ENCODE data around the gene DYNC1H1.
A peak's percentile ranks its signal among the peaks of the same experiment; 100 is the strongest.

The DYNC1H1 gene

DNA sequence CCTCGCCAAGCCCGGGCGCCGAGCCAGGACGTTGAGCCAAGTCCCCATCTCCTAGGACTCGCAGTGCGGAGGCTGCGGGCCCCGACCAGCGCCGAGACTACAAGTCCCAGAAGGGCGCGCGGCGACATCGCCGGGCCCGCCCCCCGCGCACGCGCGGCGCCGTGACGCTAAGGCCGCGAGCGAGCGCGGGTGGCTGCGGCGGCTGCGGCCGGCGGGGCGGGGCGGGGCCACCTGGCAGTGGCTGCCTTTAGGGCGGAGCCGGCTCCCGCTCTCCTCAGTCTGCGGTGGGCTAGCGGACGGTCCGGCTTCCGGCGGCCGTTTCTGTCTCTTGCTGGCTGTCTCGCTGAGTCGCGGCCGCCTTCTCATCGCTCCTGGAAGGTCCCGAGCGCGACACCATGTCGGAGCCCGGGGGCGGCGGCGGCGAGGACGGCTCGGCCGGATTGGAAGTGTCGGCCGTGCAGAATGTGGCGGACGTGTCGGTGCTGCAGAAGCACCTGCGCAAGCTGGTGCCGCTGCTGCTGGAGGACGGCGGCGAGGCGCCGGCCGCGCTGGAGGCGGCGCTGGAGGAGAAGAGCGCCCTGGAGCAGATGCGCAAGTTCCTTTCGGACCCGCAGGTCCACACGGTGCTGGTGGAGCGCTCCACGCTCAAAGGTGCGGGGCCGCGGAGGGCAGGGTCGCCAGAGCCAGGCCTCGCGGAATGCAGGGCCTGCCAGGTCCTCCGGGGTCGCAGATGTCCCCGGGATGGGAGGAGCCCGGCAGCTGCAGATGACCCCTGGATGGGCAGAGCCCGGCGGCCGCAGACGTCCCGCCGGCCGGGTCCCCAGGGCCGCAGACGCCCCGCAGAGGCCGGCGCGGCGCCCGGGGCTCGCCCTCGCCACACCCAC is at the start of gene DYNC1H1:
DYNC1H1 (plus strand) TSS at position 277 of the 884 bp plus-strand sequence; CDS start at position 396, 119 bp downstream.
- peak; percentile 89 for DNase-seq

DNA sequence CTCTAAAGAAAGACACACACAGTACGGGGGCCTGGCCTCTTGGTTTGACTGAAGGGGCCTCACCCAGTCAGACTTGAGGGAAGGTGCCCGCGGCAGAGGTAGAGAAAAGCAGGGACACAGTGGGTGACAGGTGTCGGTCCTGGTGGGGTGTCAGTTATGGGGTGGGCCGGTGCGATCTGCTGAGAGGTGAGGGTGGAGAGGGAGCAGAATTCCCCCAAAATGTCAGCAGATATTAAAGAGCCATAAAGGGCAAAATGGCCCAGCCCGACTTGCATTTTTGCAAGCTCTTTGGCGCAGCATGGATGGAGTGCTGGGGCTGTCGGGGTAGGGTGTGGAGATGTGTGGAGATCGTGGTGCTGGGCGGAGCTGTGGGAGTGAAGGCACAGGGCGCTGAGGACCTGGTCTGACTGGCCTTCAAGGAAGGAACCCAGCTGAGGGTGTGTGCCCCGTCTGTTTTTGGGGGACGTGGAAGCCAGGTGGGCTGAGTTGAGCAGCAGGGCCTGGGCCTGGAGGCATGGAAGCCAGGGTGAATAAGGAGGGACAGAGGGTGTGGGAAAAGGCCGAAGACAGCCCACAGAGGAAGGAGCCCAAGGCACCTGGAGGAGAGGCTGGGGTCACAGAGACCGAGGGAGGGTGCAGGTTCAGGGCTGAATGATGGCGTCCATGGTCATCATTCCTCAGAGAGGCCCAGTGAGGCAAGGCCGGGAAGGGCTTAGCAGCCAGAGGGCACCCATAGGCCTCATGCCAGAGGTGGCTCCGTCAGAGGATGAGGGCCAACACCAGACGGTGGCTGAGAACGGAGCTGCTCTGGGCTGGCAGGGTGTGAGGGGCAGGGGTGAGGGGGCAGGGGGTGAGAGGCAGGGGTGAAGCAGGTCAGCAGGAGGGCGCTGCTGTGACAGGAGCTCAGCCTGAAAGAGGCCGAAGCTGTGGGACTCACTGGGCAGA is 48.2 kb upstream of the DYNC1H1 start:
- DNase-seq, result no peak

DNA sequence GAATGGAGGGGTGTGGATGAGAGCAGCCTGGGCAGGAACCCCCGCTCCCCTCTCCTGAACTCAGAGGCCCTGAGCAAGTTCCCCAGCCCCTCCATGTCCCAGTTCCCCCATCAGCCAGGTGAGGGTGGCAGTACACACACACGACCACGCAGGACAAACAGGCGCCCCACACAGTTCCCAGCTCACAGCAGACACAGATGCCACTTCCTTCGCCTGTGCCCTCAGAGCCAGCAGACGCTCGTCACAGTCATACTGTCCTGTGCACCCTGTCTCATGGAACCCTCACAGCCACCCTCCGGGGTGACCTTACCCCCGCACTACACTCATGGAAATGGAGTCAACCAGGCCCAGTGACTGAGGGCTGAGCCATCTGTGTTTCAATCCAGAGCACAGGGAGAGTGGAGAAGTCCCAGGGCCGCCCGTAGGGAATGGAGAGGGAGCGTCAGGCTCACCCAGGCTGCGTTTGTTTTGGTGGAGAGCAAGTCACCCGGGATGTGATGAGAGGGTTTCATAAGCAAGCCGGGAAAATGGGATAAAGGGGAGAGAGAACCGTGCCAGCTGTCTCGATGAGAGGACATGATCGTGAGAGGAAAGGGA is 47.5 kb upstream of the DYNC1H1 start:
- DNase-seq, result no peak

DNA sequence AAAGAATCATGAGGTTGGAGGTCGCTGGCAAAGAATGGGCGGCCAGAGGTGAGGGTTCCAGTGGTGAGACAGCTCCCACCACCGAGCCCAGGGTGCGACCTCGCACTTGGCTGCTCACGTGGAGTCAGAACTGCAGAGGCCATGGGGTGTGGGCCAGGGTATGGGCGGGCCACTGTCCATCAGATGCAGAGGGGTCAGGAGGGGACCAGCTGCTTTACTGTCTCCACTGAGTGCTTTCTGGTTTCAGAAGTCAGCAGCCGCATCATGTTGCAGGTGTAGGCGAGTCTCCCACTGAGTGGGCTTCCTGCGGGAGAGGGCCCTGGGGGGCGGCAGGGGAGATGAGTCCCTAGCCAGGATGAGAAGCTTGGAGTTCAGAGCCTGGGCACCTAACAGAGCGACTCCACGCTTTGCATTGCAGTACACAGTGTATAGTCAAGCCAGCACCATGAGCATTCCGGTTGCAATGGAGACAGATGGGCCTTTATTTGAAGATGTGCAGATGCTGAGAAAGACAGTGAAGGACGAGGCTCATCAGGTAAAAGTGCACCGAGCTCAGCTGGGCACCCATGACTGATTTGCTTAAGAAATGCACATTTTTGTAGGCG is 46.9 kb upstream of the DYNC1H1 start:
- DNase-seq, result no peak

DNA sequence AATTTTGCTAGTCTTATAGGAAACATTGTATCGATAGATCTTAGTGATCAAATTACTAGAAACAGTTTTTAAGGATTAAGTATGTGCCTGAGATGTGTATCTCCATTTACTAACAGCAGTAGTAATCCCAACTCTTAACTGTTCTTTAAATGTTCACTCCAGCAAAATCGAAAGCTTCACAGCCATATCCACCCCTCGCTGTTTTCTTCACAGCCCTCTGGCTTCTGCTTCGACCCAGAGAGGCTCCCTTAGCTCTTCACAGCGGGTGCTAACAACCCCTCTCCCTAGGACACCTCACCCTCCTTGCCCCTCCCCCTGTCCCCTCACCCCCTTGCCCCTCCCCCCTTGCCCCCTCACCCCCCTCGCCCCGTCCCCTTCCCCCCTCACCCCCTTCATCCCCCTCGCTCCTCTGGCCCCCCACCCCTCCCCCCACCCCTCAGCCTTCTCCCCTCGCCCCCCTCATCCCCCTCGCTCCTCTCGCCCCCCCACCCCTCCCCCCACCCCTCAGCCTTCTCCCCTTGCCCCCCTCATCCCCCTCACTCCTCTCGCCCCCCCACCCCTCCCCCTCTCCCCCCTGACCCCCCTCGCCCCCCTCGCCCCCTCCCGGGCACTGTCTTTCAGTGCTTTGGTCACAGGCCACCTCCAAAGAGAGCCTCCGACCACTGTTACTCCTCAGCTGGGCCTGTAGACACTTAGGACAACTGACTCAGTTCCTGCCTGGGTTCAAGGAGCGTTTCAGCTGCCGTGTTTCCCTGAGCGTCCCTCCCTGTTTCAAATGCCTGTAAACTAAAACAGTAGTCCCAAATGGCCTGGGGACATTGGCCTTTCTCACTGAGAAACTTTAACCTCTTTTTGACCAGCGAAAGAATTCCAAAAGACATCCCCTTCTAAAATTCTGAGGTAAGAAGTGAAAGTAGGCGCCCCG is 46.0 kb upstream of the DYNC1H1 start:
- no peak for DNase-seq

DNA sequence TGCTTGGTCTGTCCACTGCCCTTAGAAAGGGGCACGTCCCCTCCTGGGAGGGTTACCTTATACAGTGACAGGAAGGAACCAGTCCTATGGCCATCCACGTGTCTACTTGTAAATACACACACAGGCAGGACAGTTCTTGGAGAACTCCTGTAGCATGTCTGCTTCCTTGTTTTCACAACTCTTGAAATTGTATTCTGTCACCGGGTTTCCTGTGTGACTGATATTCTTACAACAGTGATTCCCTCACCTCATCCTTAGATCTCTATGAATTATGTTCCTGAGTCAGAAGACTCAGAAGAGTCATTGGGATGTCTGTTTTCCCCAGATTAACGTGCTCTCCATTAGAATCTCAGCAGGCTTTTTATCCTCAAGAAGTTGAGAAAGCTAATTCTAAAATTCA is 44.1 kb upstream of the DYNC1H1 start:
- DNase-seq, result no peak

DNA sequence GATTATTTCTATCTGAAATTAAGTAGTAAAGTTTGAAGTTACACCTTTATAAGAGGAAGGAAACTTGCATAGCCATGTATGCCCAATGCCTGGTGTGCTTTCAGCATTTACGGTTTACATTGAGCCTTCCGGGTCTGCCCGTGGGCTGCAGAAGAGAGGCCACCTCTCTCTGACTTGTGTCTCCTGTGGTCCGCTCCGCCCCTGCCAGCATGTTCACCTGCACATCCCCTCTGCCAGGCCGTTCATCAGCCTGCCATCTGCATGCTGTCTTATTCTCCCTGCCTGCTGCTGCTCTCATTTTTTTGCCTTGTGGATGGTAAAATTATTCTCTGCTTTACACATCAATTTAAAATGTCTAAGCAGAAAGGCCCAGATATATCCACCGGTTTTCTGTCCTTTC is 41.5 kb upstream of the DYNC1H1 start:
- DNase-seq, result no peak

DNA sequence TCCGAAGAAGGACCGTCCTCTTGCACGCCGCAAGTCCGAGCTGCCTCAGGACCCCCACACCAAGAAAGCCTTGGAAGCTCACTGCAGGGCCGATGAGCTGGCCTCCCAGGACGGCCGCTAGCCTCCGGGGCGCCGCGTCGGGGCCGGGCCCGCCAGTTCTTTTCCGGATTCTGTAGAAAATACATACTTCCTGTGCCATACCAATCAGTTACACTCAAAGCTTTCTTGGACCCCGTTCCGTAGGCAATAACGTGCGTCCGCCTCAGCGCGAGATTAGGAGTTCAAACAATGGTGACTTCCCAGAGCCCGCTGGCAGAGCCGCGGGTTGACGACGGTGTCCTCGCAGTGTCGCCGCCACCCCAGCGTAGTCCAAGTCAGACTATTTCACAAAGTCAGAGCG is 39.2 kb upstream of the DYNC1H1 start:
- DNase-seq, result no peak

DNA sequence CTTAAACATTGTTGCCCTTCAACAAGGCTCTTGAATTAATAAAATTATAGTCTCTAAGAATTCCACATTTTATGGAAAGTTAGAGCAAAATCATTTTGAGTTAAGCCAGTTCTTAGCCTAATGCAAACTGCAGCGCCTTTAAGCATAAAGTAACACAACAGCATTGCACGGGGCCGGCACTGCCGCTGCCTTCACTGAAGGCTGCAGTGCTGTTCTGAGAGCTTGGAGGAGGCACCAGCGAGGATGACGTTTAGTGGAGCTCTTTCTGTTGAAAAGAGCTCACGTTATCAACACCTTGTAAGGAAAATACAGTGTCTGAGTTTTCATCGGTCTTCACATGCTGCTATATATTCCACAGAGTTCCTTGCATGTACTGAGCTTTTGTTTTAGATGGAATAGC is 38.3 kb upstream of the DYNC1H1 start:
- DNase-seq, result no peak

DNA sequence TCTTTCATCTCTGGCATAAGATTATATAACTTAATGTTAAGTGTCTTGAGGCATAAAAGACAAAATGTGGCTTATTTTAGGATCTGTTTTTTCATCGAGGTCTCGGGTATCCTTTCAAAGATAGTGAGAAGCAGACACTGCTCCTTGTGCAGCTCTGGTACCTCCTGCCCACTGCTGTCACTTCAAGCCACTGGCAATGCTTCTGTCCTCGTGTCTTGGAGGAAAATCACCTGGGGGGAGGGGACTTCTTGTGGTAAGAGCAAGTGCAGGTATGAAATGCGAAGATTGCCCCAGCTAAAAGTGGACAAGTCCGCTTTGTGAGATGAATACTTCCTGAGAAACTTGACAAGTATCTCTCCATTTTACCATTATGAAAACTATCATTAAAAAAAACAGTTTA is 37.8 kb upstream of the DYNC1H1 start:
- no peak for DNase-seq

DNA sequence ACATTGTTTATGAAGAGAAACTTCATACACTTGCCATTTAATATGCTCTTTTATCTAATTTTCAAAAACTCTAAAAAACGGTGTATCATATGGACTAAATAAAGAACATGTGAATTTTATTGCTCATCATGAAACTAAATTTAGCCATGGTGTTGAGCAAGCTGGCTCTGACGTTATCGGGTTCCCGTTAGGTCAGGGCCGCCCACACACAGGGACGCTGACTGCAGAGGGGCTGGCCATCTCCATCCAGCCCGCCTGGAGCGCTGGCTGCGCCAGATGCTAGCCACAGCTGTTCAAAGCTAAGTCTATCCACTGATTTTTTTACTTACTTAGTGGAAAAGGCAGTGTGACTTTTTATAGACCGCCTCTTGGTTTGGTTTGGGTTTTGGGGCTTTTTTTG is 36.5 kb upstream of the DYNC1H1 start:
- no peak for DNase-seq

DNA sequence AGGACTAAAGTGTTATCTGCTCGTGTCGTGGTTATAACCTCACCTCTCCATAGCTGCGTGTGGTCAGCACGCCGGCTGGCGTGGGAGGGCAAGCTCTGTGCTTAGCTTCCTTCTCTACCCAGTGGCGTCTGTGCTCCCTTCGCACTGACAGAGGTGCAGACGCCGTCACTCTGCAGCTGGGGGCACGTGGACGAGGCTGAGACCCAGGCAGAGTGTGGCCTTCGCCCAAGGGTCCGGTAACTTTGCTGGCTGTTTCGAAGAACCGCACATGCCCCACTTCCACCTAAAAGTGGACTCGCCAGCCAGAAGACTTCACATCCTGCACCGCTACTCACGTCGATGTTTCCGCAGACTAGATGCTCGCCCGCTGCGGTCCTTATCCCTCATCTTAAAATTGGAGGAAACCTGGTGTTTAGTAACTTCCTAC is 35.9 kb upstream of the DYNC1H1 start:
- no peak for DNase-seq

DNA sequence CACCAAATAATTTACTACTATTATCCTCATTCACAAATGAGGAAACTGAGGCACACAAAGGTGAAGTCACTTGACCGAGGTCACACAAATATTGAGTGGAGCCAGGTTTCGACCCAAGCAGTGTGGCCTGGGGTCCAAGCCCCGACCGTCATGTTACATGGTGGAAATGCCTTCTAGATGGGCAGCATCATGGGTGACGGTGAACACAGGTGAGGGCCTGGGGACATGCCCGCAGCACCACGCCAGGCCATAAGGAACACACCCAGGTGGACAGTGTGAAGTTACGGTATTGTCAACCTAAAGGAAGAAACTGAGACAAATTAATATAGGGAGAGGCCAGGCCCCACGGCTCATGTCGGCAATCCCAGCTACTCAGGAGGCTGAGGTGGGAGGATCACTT is 35.3 kb upstream of the DYNC1H1 start:
- no peak for DNase-seq

DNA sequence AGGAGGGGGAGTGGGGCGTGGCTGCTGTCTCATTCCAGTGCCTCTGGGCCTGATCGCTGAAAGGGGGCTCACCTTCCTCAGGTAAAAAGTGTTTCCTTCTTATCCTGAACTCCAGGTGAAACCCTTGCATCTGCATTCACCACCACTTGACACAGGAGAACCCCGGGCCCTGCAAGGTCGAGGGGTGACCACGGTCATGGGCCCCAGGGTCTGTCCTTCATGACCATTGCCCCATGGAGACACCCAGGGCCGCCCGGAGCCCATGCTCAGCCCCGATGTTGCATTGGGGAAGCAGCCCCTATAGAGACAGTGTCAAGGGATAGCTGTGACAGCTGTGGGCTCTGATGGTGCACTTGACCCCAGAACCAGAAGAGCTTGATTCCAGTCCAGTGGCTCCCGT is 34.4 kb upstream of the DYNC1H1 start:
- no peak for DNase-seq

DNA sequence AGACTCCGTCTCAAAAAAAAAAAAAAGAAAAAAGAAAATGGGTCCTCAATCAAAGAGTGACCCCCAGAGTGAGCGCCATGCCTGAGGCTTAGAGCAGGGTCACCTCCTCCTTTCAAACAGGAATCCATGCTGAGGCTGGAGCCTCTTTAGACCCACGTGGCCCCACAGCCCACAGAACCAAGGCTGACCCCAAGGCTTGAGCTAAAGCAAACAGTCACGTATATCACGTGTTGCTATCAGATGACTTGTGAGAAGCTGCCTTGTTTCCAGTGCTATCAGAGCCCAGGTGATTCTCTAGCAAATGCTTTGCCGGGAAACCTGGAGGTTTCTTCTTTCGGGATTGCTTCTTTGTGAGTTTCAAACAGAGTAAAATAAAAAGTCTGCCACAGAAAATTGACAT is 31.7 kb upstream of the DYNC1H1 start:
- no peak for DNase-seq

DNA sequence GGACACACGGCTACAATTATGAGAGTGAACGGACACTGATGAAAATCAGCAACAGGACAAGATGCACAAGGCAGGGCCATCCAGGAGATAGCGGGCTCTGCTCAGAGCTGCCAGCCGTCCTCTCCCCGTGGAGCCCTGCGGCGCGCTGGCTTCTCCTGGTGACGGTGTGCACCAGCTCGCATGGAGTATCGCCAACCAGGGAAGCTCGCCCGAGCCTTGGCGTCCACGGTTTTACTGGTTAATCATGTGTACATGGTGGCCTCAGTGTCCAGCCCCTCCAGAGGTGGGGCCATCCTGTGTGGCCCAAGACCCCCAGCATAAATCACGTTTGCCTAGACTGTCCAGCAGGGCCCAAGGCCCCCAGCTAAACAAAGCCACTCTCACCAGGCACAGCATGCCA is 31.2 kb upstream of the DYNC1H1 start:
- DNase-seq, result no peak

DNA sequence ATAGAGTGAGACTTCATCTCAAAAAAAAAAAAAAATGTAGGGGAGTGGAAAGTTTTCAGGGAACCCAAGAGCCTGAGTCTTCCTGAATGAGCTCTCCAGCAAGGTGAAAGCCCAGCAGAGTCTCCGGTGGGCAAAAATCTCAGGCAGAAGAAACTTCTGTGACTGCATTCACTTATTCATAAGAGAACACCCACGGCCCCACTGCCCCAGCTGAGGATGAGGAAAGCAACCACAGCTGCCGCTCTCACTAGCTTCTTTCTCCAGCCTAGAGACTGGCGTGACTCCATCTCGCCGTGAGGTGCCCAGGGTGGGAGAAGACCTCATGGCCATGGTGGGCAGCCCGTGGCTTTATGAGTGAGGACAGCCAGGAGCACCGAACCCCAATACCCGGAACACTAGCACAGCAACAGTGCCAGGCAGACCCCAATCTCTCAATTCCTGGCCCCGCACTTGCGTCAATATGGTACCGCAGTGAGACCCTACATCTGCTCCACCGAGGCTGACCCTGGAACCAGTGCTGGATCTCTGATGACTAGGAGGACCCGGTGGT is 29.7 kb upstream of the DYNC1H1 start:
- DNase-seq, result no peak

DNA sequence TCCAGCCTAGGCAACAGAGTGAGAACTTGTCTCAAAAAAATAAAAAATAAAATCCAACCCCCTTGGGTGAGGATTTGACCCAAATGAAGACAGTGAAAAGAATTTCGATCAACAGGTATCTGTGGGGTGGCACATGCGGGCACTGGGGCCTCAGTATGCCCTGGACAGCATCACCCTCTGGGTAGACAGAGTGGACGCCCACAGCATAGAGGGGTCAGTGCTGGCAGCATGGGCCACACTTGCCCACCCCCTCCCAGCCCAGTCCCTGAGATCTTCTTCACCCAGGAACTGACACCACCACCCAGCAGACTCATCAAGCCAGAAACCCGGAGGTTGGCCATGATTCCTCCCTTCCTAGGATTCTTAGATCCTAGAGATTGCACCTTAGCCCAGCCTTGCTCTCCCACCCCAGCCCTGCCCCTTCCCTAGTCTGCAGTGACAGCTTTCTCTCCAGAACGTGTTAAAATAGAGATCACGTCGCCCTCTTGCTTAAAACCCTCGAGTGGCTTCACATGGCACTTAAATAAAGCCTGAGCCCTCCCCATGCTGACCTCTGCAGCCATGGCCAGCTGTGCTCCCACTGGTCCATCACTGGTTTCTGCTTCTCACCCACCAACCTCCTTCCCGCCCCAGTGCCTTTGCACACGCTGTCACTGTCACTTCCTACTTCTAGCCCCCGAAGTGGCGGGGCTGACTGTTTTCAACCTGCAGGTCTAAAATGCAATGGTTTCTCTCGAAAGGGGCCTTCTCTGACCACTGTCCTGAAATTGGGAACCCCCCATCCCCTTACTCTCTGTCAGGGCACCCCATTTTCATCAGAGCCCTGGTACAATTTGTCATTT is 26.2 kb upstream of the DYNC1H1 start:
- no peak for DNase-seq

DNA sequence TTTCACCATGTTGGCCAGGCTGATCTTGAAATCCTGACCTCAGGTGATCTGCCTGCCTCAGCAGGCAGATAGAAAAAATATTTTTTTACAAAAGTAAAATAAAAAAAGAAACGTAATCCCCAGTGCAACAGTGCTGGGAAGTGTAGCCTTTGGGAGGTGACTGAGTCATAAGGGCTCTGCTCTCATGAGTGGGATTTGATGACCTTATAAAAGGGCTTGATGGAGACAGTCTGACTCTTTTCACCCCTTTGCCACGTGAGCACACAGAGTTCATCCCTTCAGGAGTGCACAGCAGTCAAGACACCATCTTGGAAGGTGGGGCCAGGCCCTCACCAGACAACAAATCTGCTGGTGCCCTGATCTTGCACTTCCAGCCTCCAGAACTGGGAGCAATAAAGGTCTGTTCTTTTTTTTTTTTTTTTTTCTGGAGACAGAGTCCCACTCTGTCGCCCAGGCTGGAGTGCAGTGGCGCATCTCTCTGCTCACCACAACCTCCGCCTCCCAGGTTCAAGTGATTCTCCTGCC is 24.7 kb upstream of the DYNC1H1 start:
- DNase-seq, result no peak

DNA sequence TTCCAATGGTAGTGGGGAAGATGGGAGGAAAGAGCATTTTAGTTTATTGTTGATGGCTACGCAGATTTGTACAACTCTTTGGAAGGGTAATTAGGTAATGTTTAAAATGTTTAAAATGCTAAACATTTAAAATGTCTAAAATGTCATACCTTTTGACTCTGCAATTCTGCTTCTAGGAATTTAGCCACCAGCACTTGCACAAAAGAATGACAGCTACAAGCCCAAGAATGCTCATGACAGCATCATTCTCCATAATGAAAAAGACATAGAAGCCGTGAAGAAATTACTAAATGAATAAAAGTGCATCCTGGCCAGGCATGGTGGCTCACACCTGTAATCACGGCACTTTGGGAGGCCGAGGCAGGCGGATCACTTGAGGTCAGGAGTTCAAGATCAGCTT is 19.9 kb upstream of the DYNC1H1 start:
- no peak for DNase-seq
